H1 (cell line): ENCODE data around the gene PSPC1. TPM values are rescaled to one million over a fixed set of nuclear protein-coding genes. Genes with fewer than 3 reads are reported as not detected.

ENCODE experiments used
- CTCF ChIA-PET: fragments of 300-600 bp; sonication (Branson Sonifier 250); formaldehyde crosslinking; loops from one replicate; lab custom pipeline; 2021; ENCODE audit not compliant: partially characterized antibody; lab: Charles Lee
- POLR2A ChIA-PET: fragments of 300-600 bp; sonication (Branson Sonifier 250); formaldehyde crosslinking; loops from one replicate; lab custom pipeline; 2021; ENCODE audit warnings: inconsistent platforms; ENCODE audit not compliant: partially characterized antibody; lab: Charles Lee
- DNase-seq, 2 experiments: peaks; one replicate each; pipeline versions ENCODE4 v3.0.0 to v3.0.0-alpha.2; 2010 to 2022; ENCODE audit warnings: low spot score in 2 of 2, low read depth in 1 of 2, mixed read lengths in 1 of 2
- FAIRE-seq: peaks from 2 replicates; lab custom pipeline; 2011; peaks lifted over from hg19 to GRCh38; lab: Jason Lieb, UNC
- H2AFZ ChIP-seq: 2 replicates; pipeline ENCODE4 v1.8.1; 2012; ENCODE audit warnings: low read length, inconsistent platforms
- H2AK5ac ChIP-seq: 2 replicates; pipeline ENCODE4 v1.6.1; 2013; ENCODE audit warnings: low read depth, low read length
- H2BK120ac ChIP-seq: replicated peaks from 2 replicates; pipeline ENCODE3; 2013; ENCODE audit warnings: low read depth, low read length, inconsistent platforms
- H2BK12ac ChIP-seq: 2 replicates; pipeline ENCODE4 v1.6.1; 2013; ENCODE audit warnings: low read depth, low read length
- H2BK15ac ChIP-seq: 2 replicates; pipeline ENCODE4 v1.6.1; 2013; ENCODE audit warnings: low read length
- H2BK20ac ChIP-seq: 2 replicates; pipeline ENCODE4 v1.6.1; 2013; ENCODE audit warnings: low read length
- H2BK5ac ChIP-seq: 2 replicates; pipeline ENCODE4 v1.6.1; 2013; ENCODE audit warnings: low read depth, low read length
- H3K14ac ChIP-seq: 2 replicates; pipeline ENCODE4 v1.6.1; 2013; ENCODE audit warnings: inconsistent platforms; ENCODE audit not compliant: insufficient read length
- H3K18ac ChIP-seq: 2 replicates; pipeline ENCODE4 v1.6.1; 2013; ENCODE audit warnings: low read length; ENCODE audit errors: extremely low read depth
- H3K23ac ChIP-seq: 2 replicates; pipeline ENCODE4 v1.6.1; 2013; ENCODE audit warnings: inconsistent platforms; ENCODE audit not compliant: insufficient read length
- H3K23me2 ChIP-seq: 2 replicates; pipeline ENCODE4 v1.6.1; 2013; ENCODE audit warnings: low read depth, low read length
- H3K27ac ChIP-seq: 2 replicates; pipeline ENCODE4 v1.6.1; 2011; ENCODE audit warnings: low read depth, low read length, inconsistent platforms
- H3K27me3 ChIP-seq, 4 experiments: replicated peaks in 1 of 4; 1 replicate in 1 of 4; 2 replicates in 3 of 4; pipeline versions ENCODE4 v1.6.1 to v1.8.1; 2011 to 2013; ENCODE audit warnings: low read length in 3 of 4, mild to moderate bottlenecking in 3 of 4, inconsistent platforms in 2 of 4, mixed read lengths in 2 of 4, moderate library complexity in 1 of 4; ENCODE audit not compliant: control insufficient read depth in 3 of 4, insufficient read depth in 3 of 4; ENCODE audit errors: extremely low read depth in 1 of 4
- H3K36me3 ChIP-seq, 4 experiments: 2 replicates each; pipeline versions ENCODE4 v1.6.1 to v1.8.1; 2011 to 2013; ENCODE audit warnings: mild to moderate bottlenecking in 4 of 4, low read length in 3 of 4, moderate library complexity in 2 of 4, control low read depth in 1 of 4, inconsistent platforms in 1 of 4; ENCODE audit not compliant: insufficient read depth in 4 of 4, control insufficient read depth in 2 of 4
- H3K4ac ChIP-seq: replicated peaks from 2 replicates; pipeline ENCODE3; 2013; ENCODE audit warnings: low read length, low read depth, mixed read lengths, inconsistent platforms; ENCODE audit not compliant: insufficient read length
- H3K4me1 ChIP-seq, 4 experiments: replicated peaks in 1 of 4; 1 replicate in 1 of 4; 2 replicates in 3 of 4; pipeline versions ENCODE4 v1.6.1 to v1.8.1; 2011 to 2013; ENCODE audit warnings: low read length in 3 of 4, inconsistent platforms in 2 of 4, mixed read lengths in 1 of 4; ENCODE audit not compliant: insufficient read depth in 4 of 4, control insufficient read depth in 3 of 4
- H3K4me2 ChIP-seq, 2 experiments: 2 replicates each; pipeline versions ENCODE4 v1.6.1 to v1.8.1; 2011 to 2013; ENCODE audit warnings: low read depth in 2 of 2, low read length in 2 of 2, control low read depth in 1 of 2, inconsistent platforms in 1 of 2, mild to moderate bottlenecking in 1 of 2; ENCODE audit not compliant: insufficient read depth in 1 of 2
- H3K4me3 ChIP-seq, 4 experiments: fragments of 200-600, 300-600 bp in 1 of 4; sonication (generic), shearing (Covaris generic), sonication (Bioruptor Twin) in 1 of 4; 2 replicates each; pipeline versions ENCODE4 v1.5.1 to v1.8.1; 2011 to 2016; ENCODE audit warnings: low read length in 4 of 4, low read depth in 3 of 4, control low read depth in 2 of 4, inconsistent platforms in 2 of 4, mild to moderate bottlenecking in 2 of 4, mixed read lengths in 1 of 4, moderate library complexity in 1 of 4; ENCODE audit not compliant: insufficient read depth in 2 of 4; ENCODE audit errors: extremely low read depth in 1 of 4
- H3K56ac ChIP-seq: replicated peaks from 2 replicates; pipeline ENCODE3; 2013; ENCODE audit warnings: low read depth, mild to moderate bottlenecking, mixed read lengths, low read length, inconsistent platforms; ENCODE audit not compliant: insufficient read length
- H3K79me1 ChIP-seq: 2 replicates; pipeline ENCODE4 v1.6.1; 2013; ENCODE audit warnings: low read depth, low read length, control low read depth
- H3K79me2 ChIP-seq, 2 experiments: 2 replicates each; pipeline versions ENCODE4 v1.6.1 to v1.8.1; 2012 to 2013; ENCODE audit warnings: low read length in 2 of 2, mild to moderate bottlenecking in 2 of 2, inconsistent platforms in 1 of 2; ENCODE audit not compliant: insufficient read depth in 2 of 2, control insufficient read depth in 1 of 2
- H3K9ac ChIP-seq, 4 experiments: replicated peaks in 1 of 4; 1 replicate in 1 of 4; 2 replicates in 3 of 4; pipeline versions ENCODE4 v1.6.1 to v1.8.1; 2011 to 2013; ENCODE audit warnings: low read depth in 3 of 4, low read length in 3 of 4, control low read depth in 2 of 4, mild to moderate bottlenecking in 2 of 4, moderate library complexity in 2 of 4, inconsistent platforms in 1 of 4; ENCODE audit errors: extremely low read depth in 1 of 4
- H3K9me3 ChIP-seq, 2 experiments: 2 replicates each; pipeline versions ENCODE4 v1.6.1 to v1.8.1; 2012 to 2013; ENCODE audit warnings: mild to moderate bottlenecking in 2 of 2, moderate library complexity in 2 of 2, control low read depth in 1 of 2, inconsistent platforms in 1 of 2, low read depth in 1 of 2, low read length in 1 of 2, mixed read lengths in 1 of 2; ENCODE audit not compliant: insufficient read depth in 2 of 2
- H4K20me1 ChIP-seq, 2 experiments: replicated peaks in 1 of 2; 2 replicates each; pipeline versions ENCODE3 to v1.8.1; 2011 to 2013; ENCODE audit warnings: inconsistent platforms in 2 of 2, low read length in 2 of 2, mild to moderate bottlenecking in 1 of 2; ENCODE audit not compliant: insufficient read depth in 2 of 2, control insufficient read depth in 1 of 2
- H4K5ac ChIP-seq: 2 replicates; pipeline ENCODE4 v1.6.1; 2013; ENCODE audit warnings: low read length, low read depth, mixed read lengths, inconsistent platforms; ENCODE audit not compliant: insufficient read length
- H4K8ac ChIP-seq: 2 replicates; pipeline ENCODE4 v1.8.0; 2013; ENCODE audit warnings: mild to moderate bottlenecking, moderate library complexity, low read length, inconsistent platforms; ENCODE audit not compliant: insufficient read depth; ENCODE audit errors: extremely low read depth
- H4K91ac ChIP-seq: replicated peaks from 2 replicates; pipeline ENCODE3; 2013; ENCODE audit warnings: low read length, mixed read lengths, inconsistent platforms; ENCODE audit not compliant: insufficient read length
- BRCA1 ChIP-seq: IDR thresholded peaks from 2 replicates; pipeline ENCODE4 v1.6.1; 2012; ENCODE audit warnings: low read depth, low read length, improper control_type of control experiment
- NANOG ChIP-seq: IDR thresholded peaks from 2 replicates; pipeline ENCODE4 v1.6.1; 2011; ENCODE audit warnings: low read length, low read depth, mild to moderate bottlenecking, inconsistent platforms; ENCODE audit not compliant: insufficient read depth, poor library complexity, severe bottlenecking
- PHF8 ChIP-seq: fragments of 200-600 bp; sonication (generic); conservative IDR thresholded peaks from 2 replicates; pipeline ENCODE4 v1.7.1; 2012; ENCODE audit warnings: low read depth, mild to moderate bottlenecking, inconsistent platforms, low read length, moderate library complexity
- SP1 ChIP-seq: IDR thresholded peaks from 2 replicates; pipeline ENCODE4 v1.6.1; 2011; ENCODE audit warnings: low read depth, low read length
- SP4 ChIP-seq: IDR thresholded peaks from 2 replicates; pipeline ENCODE4 v1.6.1; 2012; ENCODE audit warnings: low read length, inconsistent platforms
- WGBS, 2 experiments: shearing (Covaris generic) in 1 of 2; methylation state at CpG; one replicate each; pipeline versions ENCODE4 v1.1.6 to v1.1.7; 2013 to 2015; ENCODE audit warnings: low lambda C conversion rate in 2 of 2, mixed read lengths in 2 of 2, inconsistent platforms in 1 of 2, low coverage in 1 of 2, missing lambda C conversion rate in 1 of 2; ENCODE audit not compliant: insufficient replicate concordance in 2 of 2, insufficient coverage in 1 of 2, insufficient read length in 1 of 2; ENCODE audit errors: extremely low coverage in 1 of 2, missing lambda C conversion rate in 1 of 2; 5-methylcytosine and 5-hydroxymethylcytosine counted together
- polyA plus RNA-seq, 7 experiments: library from polyadenylated mRNA; depleted of rRNA in 3 of 7; stranded (reverse) in 5 of 7; unstranded in 2 of 7; fragments of >200 nt in 5 of 7; fragments of 200-250 nt in 2 of 7; gene quantifications; 1 replicate in 5 of 7; 2 replicates in 1 of 7; 4 replicates in 1 of 7; pipeline versions ENCODE4 v1.2.1 to v1.2.3, GENCODE V29; 2011 to 2013; ENCODE audit warnings: missing spikeins in 2 of 7, mixed read lengths in 2 of 7
- total RNA-seq: library from RNA; stranded (reverse); fragmentation: NEBNext Ultra II Directional; extraction: Animal tissue kit (Norgen Biotek cat#: 25700); gene quantifications from 2 replicates; pipeline ENCODE4 v1.2.1, GENCODE V29; 2021

The PSPC1 gene
- total and polyA plus RNA-seq, 2 of the 8 experiments (the other 6 are each of a cell fraction or from before 2014, with no cell fraction given) = 53.4 to 97.4 TPM

GRCh38 chr13:19817106-19817505 lies 34.4 kb upstream of the PSPC1 start:
- no peak overlapping the region for H2BK15ac ChIP-seq
- 0 out of 2 replicates have a peak overlapping the region, but pooled peaks have one; percentile 61 for H2BK20ac ChIP-seq
- H2BK120ac ChIP-seq = no peak overlapping the region
- peaks cover 0 to 4% (median 1%) of the 10 kb centered on the region in 4 experiments; a peak in 1 of 8 replicates for H3K36me3 ChIP-seq
- H3K79me2 ChIP-seq = no peaks in the 10 kb centered on the region
- WGBS, 2 experiments = 93% methylated on average over 10 of the region's 10 CpGs; no CpG with 5 or more reads in 1 of the 2 experiments
- H3K56ac ChIP-seq = no peak overlapping the region
- CTCF ChIA-PET = interaction anchor here (0.7 to 2.9 kb wide), 10 partner anchors 13 to 101 kb away, joined by 3 to 17 read pairs (median 6); no protein-coding TSS in a partner anchor
- H3K4ac ChIP-seq = no peak overlapping the region
- H3K4me3 ChIP-seq = no peak overlapping the region
- no peak overlapping the region for H2AK5ac ChIP-seq
- FAIRE-seq = no peak
- peaks cover 1 to 2% of the 10 kb centered on the region in 2 experiments for H4K20me1 ChIP-seq
- no peak overlapping the region for H2AFZ ChIP-seq
- no peak overlapping the region for H3K23ac ChIP-seq
- no peak overlapping the region for H3K9ac ChIP-seq
- no peak overlapping the region for H4K91ac ChIP-seq
- no peak overlapping the region for H4K5ac ChIP-seq
- POLR2A ChIA-PET = interaction anchor here (2.9 kb wide), 1 partner anchor 33 kb away, joined by 7 read pairs; the partner anchor contains the start of gene PSPC1
- no peak overlapping the region for H3K4me2 ChIP-seq
- H4K8ac ChIP-seq = no peak overlapping the region; the same call in 1 of the 2 replicates
- no peak for DNase-seq
- no peak overlapping the region for H3K14ac ChIP-seq
- H3K27me3 ChIP-seq = no peaks in the 10 kb centered on the region
- H3K23me2 ChIP-seq = no peaks in the 10 kb centered on the region
- no peak overlapping the region for H2BK12ac ChIP-seq
- H3K18ac ChIP-seq = no peak overlapping the region
- H2BK5ac ChIP-seq = no peak overlapping the region
- H3K27ac ChIP-seq = no peak overlapping the region
- no peaks in the 10 kb centered on the region for H3K79me1 ChIP-seq
- peaks cover 0 to 3% (median under 1%) of the 10 kb centered on the region in 4 experiments; a peak in 1 of 7 replicates for H3K4me1 ChIP-seq
- peaks cover 3 to 6% of the 10 kb centered on the region in 2 experiments; a peak in 2 of 4 replicates for H3K9me3 ChIP-seq
- TF ChIP-seq SP1 (no peak), NANOG (no peak), PHF8 (no peak), SP4 (no peak), BRCA1 (no peak)
